ENCODE measurements around the gene STX8.

The STX8 gene

DNA sequence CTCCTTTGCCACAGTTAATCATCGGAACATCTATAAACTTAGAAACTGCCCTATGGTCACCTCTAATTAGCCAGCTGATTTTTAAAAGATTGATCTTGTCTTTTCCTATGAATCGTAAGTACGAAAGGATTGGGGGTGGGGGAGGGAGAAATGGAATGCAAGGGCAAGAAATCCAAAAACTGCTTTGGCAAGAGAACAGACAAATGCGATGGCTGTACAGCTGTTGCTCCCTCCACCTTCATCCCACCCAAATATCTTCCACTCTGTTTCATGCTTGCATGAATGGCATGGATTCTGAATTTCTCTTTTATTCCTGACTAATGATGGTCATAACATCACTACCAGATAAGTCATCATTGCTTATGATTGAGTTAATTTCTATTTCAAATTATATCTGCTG lies 165.7 kb downstream of the STX8 start:
- DNase-seq: no peak
- no peaks in the 10 kb centered on the region for H3K9me3 ChIP-seq
- no peaks in the 10 kb centered on the region for H3K27me3 ChIP-seq
- no peaks in the 10 kb centered on the region for H3K36me3 ChIP-seq
- no peak overlapping the region for H3K27ac ChIP-seq
- intact Hi-C loops (cut with DNase I; ENCODE audit: low total_unique reads): no loop called here
- H3K4me1 ChIP-seq: peaks cover 0 to 16% (median 12%) of the 10 kb centered on the region in 4 donors
- H3K4me3 ChIP-seq: no peak overlapping the region
- TF ChIP-seq CTCF (IDR thresholded peaks at IDR 0.05): no peak

- no peak overlapping the region for H3K4me3 ChIP-seq
- H3K9me3 ChIP-seq: no peaks in the 10 kb centered on the region
- no peak for TF ChIP-seq CTCF (IDR thresholded peaks at IDR 0.05)
- intact Hi-C loops (cut with DNase I; ENCODE audit: low total_unique reads): no loop called here
- H3K27me3 ChIP-seq: no peaks in the 10 kb centered on the region
- no peak for DNase-seq
- H3K27ac ChIP-seq: no peak overlapping the region
- peaks cover 0 to 16% (median 12%) of the 10 kb centered on the region in 4 donors for H3K4me1 ChIP-seq
- no peaks in the 10 kb centered on the region for H3K36me3 ChIP-seq
Measured at GRCh38 chr17:9408868-9409829, 166.5 kb downstream of the STX8 start.

GRCh38 chr17:9408381-9408780 lies 167.2 kb downstream of the STX8 start:
- Histone ChIP-seq H3K4me3 (no peak overlapping the region), H3K27me3 (no peaks in the 10 kb centered on the region), H3K4me1 (peaks cover 0 to 16% (median 12%) of the 10 kb centered on the region in 4 donors), H3K27ac (no peak overlapping the region), H3K9me3 (no peaks in the 10 kb centered on the region), H3K36me3 (no peaks in the 10 kb centered on the region)
- DNase-seq: no peak
- intact Hi-C loops (cut with DNase I; ENCODE audit: low total_unique reads): no loop called here
- no peak for TF ChIP-seq CTCF (IDR thresholded peaks at IDR 0.05)

- TF ChIP-seq CTCF (IDR thresholded peaks at IDR 0.05): no peak
- no peak for DNase-seq
Measured at GRCh38 chr17:9406046-9406606, 169.5 kb downstream of the STX8 start.

GRCh38 chr17:9403257-9403656 lies 172.4 kb downstream of the STX8 start:
- Histone ChIP-seq H3K9me3 (no peaks in the 10 kb centered on the region), H3K27ac (no peak overlapping the region), H3K36me3 (no peaks in the 10 kb centered on the region), H3K4me1 (no peaks in the 10 kb centered on the region), H3K4me3 (no peak overlapping the region), H3K27me3 (no peaks in the 10 kb centered on the region)
- intact Hi-C loops (cut with DNase I; ENCODE audit: low total_unique reads): no loop called here
- TF ChIP-seq CTCF (IDR thresholded peaks at IDR 0.05): no peak
- no peak for DNase-seq

More at GRCh38 chr17:9406046-9406606, 169.5 kb downstream of the STX8 start:
- Histone ChIP-seq H3K4me1 (peaks cover 0 to 16% (median 12%) of the 10 kb centered on the region in 4 donors), H3K9me3 (no peaks in the 10 kb centered on the region), H3K27me3 (no peaks in the 10 kb centered on the region), H3K36me3 (no peaks in the 10 kb centered on the region), H3K4me3 (no peak overlapping the region), H3K27ac (no peak overlapping the region)
- intact Hi-C loops (cut with DNase I; ENCODE audit: low total_unique reads): no loop called here
